ENCODE data around the gene NTNG1.
"Not testable (repeated sequence)": the region's sequence is repeated elsewhere in the genome, so short reads cannot be mapped to it uniquely, and the experiment has no call there.

NTNG1 gene

DNA sequence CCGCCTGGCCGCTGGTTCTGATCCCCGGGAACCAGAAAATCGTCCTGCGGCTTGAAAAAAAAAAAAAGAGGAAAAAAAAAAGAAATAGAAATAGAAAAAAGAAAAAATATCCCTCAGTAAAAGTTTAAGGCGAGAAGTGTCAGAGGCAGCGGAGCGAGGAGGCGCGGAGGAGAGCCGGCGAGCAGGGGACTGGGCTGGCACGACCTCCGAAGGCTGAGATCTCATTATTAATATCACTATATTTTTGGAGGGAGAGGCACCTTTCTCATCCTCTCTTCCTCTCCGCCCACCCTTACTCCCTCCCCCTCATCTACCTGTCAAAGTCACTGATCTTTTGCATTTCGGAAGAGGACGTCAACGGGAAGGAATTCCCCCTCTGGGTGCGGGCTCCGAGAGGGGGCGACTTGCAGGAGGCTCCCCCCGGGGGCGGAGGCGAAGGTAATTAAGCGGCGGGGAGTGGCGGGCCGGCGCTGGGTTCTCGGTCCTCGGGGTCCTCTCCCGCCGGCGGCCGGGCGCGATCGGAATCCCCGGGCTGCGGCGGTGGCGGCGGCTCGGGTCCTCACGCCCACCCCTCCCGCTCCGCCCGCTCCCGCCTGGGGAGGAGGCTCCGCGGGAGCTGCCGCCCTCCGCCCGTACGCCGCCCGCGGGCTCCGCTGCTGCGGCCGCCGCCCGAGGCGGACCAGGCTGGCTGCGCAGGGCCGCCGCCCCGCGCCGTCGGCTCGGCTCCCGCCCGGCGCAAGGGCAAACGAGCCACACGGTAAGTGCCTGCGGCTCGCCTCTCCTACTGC is at the start of gene NTNG1:
NTNG1 (plus strand) TSS at position 337 of the 788 bp plus-strand sequence.
- DNase-seq: no peak

DNA sequence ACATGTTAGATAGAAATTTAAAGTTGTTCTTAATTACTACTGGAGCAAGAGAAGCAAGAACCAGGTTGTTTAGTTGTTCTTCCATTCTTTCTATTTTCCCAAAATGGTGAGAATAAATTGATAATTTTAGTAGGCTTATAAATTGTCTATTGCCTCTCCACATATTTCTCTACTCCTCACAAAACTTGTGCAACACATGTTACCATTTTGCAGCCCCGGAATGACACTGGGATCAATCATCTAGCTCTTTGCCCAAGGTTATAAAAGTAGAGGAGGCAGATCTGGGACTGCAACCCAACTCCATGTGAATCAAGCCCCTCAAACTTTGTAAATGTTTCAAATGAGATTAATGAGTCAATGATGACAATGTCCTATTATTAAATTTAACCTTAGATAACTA is 49.4 kb upstream of the NTNG1 start:
- no peak for DNase-seq

DNA sequence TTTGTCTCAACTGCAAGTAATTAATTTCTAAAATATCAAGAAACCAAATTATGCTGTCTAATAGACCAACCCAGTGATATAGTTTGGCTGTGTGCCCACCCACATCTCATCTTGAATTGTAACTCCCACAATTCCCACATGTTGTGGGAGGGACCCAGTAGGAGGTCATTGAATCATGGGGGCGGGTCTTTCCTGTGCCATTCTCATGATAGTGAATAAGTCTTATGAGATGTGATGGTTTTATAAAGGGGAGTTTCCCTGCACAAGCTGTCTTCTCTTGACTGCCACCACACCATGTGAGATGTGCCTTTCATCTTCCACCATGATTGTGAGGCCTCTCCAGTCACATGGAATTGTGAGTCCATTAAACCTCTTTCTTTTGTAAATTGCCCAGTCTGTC is 47.4 kb upstream of the NTNG1 start:
- not testable (repeated sequence) for DNase-seq

DNA sequence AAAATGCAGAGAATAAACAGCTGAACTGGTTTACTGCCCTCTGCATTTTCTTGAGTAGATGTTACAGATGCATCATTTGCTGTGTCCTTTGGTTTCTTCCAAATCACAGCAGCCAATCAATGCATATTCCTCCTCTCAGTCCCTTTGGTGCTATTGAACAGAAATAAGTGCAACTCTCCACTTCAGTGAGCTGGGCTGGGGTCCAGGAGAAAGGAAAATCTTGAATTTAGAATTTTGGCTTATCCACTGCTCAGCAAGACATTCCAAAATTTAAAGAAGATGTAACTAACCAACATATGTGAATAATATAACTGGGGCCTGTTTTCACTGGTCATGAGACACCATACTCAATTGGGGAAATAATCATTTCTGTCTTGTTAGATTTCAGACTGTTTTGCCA is 45.2 kb upstream of the NTNG1 start:
- no peak for DNase-seq

DNA sequence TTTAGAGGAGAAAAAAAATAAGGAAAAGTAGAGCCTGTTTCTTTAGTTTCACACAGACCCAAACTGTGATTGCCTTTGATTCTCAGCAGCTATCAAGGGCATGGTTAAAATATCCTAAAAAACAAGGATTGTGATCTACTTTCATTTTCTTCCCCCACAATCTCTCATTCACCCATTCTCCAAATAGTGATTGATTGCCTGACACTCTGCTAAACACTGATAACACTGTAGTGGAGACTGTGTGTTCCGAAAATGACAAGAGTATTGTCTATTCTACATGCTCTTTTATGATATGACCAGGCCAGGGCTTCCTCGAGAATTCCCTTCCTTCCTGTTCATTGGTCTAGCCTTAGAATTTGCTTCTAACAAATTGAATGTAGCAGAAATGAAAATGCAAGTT is 44.1 kb upstream of the NTNG1 start:
- no peak for DNase-seq

DNA sequence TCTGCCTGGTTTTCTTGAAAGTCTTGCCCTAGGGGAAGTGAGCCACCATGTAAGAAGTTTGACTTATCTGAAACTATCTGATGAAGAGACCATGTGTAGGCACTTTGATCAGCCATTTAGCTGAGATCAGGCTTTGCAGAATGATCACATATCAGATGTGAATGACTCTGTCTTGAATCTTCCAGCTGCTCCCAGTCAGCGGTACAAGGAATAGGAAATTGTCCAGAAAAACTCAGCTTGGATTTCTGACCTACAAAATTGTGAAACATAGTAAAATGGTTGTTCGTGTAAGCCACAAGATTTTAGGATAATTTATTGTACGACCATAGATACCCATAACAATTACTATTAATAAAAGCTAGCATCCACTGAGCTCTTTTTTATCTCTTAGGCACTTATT is 41.9 kb upstream of the NTNG1 start:
- DNase-seq: no peak

DNA sequence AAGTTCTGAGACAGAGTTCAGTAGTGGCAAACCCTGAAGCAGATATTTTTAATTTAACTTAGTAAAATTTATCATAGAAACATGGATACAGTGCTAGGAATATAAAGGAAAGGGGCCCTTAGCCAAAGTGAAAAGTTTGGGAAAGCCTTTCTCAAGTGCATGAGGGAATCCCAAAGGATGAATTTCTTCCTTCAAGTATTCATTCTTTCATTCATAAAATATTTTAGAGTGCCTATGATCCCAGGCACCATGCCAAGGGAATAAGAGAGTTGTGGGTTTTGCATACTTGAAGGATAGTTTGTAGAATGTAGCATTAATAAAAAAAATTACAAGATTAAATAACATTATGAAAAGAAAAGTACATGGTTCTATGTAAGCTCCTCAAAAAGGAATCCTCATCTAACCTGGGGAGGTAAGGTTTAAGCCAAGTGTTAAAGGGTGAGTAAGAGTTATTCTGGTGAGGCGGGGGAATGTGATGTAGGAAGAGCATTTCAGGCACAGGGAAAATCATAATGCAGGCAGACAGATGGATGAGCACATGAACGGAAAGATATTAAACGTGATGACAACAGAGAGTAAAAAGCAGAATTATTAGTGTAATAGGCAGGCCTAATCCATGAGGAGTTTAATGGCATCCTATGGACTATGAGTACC is 40.4 kb upstream of the NTNG1 start:
- DNase-seq: no peak

DNA sequence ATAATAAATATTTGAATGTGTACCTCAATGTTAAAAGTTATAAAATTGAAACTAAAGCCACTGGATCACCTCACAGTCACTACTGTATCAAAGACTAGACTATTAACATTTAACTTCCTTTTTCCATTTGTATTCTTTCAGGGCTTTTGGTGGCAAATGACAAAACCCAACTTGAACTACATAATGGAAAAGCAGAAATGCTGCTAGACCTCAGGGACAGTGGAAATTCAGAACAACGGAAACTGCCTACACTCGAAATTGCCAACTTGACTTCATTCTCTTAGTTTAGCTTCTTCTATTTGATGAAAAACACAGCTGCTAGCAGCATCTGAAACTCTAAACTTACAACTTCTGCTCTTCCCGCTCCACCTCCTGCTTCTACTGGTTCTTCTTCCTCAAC is 34.9 kb upstream of the NTNG1 start:
- DNase-seq: no peak

DNA sequence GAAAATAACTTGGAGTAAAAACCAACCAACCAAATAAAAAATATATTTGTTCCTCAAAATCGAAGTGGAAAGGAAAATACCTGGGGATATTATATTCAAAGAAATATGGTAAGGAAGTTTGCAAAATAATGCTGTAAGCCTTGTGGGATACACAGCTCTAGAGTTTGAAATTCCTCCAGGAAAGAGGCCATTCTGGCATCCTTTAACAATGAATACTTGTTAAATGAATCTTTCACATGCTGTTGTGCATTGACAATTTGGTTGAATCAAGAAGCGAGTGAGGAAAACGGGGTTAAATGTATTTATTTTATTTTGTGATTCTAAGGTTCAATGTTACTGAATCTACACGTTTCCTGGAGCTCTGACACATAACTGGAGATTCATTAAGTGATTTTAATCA is 30.5 kb upstream of the NTNG1 start:
- DNase-seq: no peak

DNA sequence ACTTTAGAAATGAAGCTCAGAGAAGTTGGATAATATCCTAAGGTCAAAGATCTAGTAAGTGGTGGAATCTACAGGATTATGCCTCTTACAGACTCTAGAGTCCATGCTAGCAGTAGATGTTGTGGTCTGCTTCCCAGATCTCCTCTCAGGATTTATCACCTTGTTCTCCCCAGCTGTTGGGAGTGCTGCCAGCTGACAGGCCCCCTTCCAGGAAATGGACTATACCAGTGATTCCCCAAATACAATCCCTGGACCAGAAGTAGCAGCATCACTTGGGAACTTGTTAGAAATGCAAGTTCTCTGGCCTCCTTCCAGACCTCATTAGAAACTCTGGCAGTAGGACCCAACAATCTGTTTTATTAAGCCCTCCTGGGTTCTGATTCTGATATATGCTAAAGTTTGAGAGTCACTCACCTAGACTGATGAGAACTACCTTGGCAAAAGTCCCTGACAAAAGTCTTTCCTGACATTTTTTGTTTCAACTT is 24.5 kb upstream of the NTNG1 start:
- DNase-seq: no peak

DNA sequence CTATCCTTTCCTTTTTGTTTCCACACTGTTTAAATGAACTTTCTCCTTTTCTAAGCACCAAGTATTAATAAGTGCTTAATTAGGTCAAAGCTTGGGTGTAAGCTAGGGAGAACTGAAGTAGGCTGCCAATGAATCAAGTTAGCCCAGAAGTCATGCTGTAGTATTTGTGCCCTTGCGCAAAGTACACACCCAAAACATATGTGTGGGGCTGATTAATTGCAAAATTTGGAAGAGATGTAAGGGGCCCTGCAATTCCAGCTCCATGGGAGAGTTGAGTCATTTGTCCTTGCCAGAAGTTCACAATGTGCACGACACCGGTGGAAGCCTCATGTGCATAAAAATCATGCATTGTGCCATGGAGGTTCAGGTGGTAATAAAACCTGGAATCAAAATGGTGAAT is 18.6 kb upstream of the NTNG1 start:
- DNase-seq: no peak

DNA sequence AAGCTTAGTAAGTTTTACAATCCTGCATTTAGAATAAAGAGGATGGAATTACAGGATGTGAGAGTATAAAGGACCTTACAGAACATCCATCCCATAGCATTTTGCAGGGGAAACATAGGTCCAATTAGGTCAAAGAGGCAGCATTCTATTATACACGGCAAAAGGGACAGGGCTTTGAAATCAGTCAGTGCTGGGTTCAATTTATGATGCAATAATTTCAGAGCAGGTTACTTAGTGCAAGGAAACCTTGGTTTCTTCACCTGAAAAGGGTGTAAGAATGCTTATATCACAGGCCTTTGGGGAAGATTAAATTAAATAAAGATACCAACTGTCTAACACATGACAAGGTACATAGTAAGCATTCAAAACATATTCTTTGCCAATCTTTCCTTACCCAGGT is 17.1 kb upstream of the NTNG1 start:
- no peak for DNase-seq

DNA sequence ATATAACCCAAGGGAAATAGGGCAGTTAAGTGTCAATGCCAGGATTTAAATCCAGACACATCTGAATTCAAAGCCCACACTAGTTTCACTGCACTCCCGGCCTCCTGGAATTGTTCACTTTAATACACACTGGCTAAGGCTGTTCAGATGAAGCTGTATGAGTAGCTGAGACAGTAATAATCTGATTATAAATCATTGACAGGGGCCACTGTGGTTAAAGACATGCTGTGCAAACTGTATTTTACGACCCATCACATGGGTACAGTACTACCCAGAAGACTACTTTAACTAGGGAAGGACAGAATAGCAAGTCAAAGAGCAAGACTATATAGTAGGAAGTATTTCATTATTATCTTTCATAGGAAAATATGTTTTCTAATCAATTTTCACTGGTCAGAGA is 16.1 kb upstream of the NTNG1 start:
- no peak for DNase-seq

DNA sequence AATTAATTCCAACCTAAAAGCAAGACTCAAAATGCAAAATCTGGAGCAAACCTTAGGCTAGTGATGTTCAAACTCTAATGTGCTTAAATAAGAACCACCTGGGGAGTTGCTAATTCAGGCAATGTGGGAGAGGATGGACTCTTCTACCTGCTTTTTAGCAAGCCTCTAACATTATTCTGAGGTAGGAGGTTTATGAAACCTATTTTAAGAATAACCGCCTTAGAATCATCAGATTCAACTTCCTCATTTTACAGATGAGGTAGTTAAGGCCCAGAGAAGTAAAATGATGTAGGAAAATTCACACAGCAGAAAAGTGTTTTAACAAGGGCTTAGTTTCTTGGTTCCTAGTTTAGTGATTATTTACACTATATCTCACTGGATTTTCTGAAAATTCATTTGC is 8.6 kb upstream of the NTNG1 start:
- DNase-seq: no peak

DNA sequence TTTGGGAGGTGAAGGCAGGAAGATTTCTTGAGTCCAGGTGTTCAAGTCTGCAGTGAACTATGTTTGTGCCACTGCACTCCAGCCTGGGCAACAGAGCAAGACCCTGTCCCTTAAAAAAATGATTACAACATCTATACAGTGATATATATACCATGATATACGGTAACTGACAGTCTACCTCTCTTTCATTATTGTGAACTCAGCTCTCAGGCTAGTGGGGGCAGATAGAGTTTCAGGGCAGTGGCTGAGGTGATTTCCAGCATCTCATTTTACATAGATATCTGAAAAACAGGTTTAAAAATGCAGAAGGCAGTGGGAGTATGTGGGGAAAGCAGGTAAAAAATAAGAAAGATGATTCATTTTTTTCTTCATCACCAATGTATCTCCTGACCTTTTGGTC is 8.1 kb upstream of the NTNG1 start:
- DNase-seq: no peak

DNA sequence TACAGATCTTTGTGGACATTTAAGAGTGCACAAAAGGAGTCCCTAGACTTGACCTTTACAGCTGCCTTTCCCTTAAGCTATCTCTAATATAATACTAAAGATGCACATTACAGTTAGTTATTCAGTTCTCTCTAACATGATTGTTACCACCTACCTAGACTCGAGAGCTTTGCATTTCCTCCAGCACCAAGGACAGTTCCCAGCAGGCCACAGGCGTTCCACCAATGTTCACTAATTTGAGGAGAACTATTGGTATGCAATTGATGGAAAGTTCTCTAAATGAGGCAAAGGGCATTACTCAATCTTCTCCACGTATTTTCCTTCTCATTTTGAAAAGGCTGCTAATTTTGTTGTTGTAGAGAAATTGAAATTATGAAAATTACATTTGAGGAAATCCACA is 5.4 kb upstream of the NTNG1 start:
- DNase-seq: no peak

DNA sequence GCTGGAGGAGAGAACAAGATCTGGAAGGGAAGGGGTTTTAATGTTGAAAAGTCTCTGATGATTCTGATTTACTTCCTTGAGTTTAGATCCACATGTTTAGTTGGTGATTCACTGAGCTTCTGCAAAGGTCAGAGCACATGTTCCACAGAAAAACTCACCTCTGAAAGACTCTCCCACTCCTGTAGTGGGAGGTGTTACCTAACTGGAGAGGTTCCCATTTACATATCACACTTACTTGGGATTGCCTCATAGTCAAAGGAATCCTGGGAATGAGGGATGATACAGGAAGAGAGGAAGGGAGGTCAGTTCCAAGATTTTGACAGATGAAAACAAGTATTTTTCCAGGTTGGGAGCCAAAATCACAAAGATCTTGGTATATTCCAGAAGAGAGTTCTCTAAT is 2.7 kb upstream of the NTNG1 start:
- DNase-seq: no peak

DNA sequence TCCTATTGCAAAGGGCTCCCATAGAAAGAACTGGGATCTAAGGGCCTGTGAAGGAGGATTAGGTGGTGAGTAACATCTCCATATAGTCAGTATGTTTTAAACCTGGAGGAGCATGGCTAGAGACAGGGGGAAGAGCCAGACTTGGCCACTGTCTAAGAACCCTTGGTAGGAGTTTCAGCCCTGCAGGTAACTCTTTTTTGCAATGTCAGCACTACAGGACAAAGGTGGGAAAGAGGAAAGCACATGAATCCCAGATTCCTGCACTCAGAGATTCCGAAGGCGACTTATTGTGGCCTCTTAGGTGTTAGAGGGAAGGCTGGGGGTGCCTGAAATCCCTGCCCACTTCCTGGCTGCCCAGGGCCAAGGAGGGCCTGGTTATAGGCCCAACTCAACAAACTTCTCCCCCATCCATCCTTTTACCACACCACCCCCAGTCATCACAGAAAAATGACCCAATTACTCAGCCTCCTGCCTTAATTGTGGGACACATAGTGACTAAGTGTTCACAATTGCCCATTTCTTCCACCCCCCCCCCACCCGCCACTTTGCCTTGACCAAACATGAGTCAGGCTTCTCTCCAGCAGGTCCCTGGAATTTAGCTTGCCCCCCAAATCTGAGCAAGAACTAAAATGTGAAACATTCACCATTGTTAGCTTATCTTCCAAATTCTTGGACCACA is 1.9 kb upstream of the NTNG1 start:
- DNase-seq: no peak

DNA sequence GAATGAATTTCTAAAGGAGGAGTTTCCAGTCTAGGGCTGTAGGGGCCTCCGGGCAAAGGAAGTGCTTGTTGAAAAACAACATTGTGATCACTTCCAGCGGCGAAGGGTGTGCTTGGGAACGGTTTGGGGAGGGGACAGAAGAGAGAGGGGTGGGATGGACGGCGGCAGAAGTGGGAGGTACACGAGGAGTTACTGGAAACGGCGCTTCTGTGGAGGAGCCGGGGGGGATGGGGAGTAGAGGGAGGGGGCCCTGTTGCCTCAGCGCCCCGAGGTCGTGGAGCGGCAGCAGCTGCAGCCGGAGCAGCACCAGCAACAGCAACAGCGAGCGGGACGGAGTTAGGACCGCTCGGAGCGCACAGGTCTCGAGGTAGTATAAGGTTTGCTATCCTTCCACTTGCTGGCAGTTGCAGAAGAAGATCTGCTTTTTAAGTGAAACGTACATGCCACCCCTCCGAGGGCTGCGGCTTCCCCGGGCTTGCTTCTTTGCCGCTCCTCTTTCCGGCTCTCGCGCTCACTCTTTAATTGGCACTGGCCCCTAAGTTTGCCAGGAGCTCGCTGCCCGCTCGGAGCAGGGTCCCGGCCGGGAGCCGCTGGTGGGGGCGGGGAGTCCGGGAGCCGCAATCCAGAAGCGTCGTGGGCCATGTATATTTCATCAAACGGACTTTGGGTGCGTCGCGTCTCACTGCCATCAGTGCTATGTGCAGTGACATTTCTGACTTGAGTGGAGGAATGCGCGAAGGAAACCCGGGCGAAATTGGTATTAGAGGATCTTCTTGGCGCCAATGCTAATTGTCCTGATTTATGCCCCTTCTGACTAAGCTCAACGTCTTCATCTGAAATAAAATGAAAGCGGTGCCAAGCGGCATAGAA is 771 bp upstream of the NTNG1 start:
- DNase-seq: no peak

DNA sequence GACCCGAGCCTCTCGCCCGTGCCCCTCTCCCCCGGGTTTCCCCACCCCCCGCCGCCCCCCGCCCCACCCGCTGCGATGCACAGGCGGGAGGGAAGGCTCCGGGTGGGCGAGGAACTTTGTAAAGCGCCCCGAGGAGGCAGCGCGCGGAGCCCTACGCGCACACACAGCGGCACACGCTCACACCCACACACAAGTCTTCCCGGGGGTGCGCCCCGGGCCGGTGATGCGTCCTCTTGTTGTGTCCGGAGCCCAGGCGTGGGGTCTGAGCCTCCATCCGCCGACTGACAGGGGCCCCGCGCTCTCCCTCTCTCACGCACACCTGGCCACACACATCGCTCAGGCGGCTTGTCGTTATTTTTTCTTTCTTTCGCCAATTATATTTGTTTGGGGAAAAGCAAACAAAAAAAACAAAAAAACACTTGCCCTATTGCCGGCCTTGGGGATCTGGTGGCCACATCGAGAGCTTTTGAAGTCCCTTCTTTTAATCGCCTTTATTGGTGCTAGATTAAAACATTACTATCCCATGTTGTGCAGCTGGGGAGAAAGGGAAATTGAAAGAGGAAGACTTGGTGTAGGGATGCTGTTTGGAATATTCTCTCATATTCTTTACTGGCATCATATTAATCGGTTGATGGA is 770 bp downstream of the NTNG1 start:
- no peak for DNase-seq

DNA sequence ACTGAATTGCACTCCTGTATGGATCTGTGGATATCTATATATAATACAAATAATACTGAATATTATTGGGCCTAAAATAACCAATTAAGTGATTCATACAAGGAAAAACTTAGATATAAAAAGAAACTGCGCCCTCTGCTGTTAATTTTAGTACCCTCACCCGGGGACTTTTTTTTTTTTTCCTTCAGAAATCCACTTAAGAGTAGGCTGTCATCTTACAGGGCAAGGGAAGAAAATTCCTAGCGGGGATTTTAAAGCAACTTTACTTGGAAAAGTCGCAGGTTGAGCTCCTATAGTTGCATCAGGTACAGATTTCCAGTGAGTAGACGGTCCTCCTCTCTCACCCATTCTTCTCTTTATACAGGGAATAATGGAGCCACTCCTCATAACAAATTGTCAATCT is 1.3 kb downstream of the NTNG1 start:
- DNase-seq: peak; percentile 28

DNA sequence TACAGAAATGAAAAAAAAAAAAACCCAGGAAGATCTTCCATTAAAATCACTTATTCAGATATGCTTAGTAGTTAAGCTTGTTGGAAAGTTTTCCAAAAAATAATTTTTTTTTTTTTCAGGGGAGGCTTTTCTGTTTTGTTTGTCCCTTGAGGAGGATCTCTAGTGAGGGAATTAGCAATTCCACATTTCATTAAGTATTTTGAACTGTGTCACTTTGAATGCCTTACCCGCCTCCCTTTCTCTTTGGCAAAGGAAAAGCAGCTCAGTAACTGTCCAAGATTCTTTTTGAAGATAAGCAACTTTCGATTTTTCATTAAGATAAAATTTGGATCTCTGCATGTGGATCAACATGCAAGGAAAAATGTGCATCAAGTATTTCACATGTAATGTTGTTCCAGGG is 1.8 kb downstream of the NTNG1 start:
- DNase-seq: no peak

DNA sequence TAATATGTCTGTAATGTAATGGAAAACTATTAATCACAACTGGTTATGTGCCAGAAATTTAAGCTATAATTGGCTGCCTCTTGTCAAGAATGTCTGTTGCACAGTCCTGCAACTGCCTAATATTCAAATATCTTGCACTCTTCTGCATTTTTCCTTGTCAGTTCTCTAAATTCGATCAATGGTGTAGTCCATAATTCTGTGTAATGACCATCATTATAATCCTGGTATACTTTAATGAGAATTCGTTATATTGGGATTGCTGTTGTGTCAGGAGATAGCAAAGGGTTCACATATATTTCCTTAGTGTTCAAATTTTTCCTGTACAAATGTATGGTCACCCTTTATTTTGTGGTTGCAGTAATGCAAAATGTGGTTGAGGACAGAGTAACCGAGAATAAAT is 4.8 kb downstream of the NTNG1 start:
- DNase-seq: no peak

Measured in NCI-H2081 treated with DMSO at 0.1 percent for 48 hours (cell line).